ENCODE results near the gene SIRT6. TPM values are rescaled to one million over a fixed set of nuclear protein-coding genes. Genes with fewer than 3 reads are reported as not detected.
"Not testable (repeated sequence)": the region's sequence is repeated elsewhere in the genome, so short reads cannot be mapped to it uniquely, and the experiment has no call there.

Gene SIRT6
- total and polyA plus RNA-seq, 10 of the 15 experiments (the other 5 are each of a cell fraction or from before 2014, with no cell fraction given) = 1.3 to 49.6 (median 24.2) TPM

DNA sequence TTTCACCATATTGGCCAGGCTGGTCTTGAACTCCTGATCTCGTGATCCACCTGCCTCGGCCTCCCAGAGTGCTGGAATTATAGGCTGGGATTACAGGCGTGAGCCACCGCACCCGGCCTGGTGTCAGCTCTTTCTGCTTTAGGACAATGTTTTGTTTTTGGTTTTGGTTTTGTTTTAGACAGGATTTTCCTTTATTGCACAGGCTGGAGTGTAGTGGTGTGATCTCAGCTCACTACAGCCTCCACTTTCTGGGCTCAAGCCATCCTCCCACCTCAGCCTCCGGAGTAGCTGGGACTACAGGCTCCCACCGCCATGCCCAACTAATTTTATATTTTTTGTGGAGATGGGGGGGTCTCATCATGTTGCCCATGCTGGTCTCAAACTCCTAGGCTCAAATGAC lies 53.3 kb downstream of the SIRT6 start:
- H3K4me1 ChIP-seq (ENCODE audit: control insufficient read depth, insufficient read depth, low read length); H3K79me2 ChIP-seq (ENCODE audit: control insufficient read depth, insufficient read depth, low read length); ATAC-seq; BruUV-seq (replicated peaks); SMC1A ChIA-PET (ENCODE audit: uncharacterized antibody, unreplicated experiment); H3K4me2 ChIP-seq (ENCODE audit: control insufficient read depth, insufficient read depth); in situ Hi-C loops (cut with MboI); intact Hi-C loops (cut with micrococcal nuclease; ENCODE audit: unreplicated experiment); H3K9me3 ChIP-seq (replicated peaks; ENCODE audit: control insufficient read depth, insufficient read depth, low read length); FAIRE-seq; H3K27ac ChIP-seq (ENCODE audit: control insufficient read depth, insufficient read depth); H3K27me3 ChIP-seq (replicated peaks in 1 of 2; ENCODE audit: control insufficient read depth in 2 of 2, insufficient read depth in 2 of 2, low read length in 1 of 2); H4K20me1 ChIP-seq (ENCODE audit: control insufficient read depth, insufficient read depth); H2AFZ ChIP-seq (ENCODE audit: control insufficient read depth, low read depth, low read length); DNase-seq (ENCODE audit: low read depth, low spot score); H3K9ac ChIP-seq (ENCODE audit: control insufficient read depth, insufficient read depth, low read length); H3K4me3 ChIP-seq; H3K36me3 ChIP-seq (ENCODE audit: control insufficient read depth in 2 of 2, insufficient read depth in 2 of 2, low read length in 1 of 2): not testable (repeated sequence)
- ChIA-PET RAD21 (ENCODE audit: unreplicated experiment) (interaction anchor here (1.1 kb wide), 1 partner anchor 11 kb away, joined by 3 read pairs; no protein-coding TSS in a partner anchor), CTCF (interaction anchor here (4.2 kb wide), 1 partner anchor 11 kb away, joined by 28 read pairs; no protein-coding TSS in a partner anchor), POLR2A (interaction anchor here (0.7 kb wide), 1 partner anchor 69 kb away, joined by 3 read pairs; no protein-coding TSS in a partner anchor)
- 79% methylated on average over 7 of the region's 7 CpGs for WGBS (ENCODE audit: insufficient coverage, insufficient replicate concordance, low lambda C conversion rate, missing lambda C conversion rate)

DNA sequence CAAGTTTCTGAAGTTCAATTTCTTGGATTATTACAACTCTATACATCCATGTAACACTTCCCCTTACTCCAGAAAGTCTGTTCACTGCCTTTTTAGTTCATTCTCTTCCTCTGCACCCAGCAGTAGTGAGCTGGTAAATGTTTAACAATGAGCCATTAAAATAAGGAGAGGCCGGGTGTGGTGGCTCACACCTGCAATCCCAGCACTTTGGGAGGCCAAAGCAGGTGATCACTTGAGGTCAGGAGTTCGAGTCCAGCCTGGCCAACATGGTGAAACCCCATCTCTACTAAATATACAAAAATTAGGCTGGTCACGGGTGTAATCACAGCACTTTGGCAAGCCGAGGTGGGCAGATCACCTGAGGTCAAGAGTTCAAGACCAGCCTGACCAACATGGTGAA lies 55.0 kb downstream of the SIRT6 start:
- H2AFZ ChIP-seq (ENCODE audit: control insufficient read depth, low read depth, low read length); H3K9ac ChIP-seq (ENCODE audit: control insufficient read depth, insufficient read depth, low read length); H3K9me3 ChIP-seq (replicated peaks; ENCODE audit: control insufficient read depth, insufficient read depth, low read length); FAIRE-seq; ATAC-seq; DNase-seq (ENCODE audit: low read depth, low spot score); H4K20me1 ChIP-seq (ENCODE audit: control insufficient read depth, insufficient read depth); H3K27ac ChIP-seq (ENCODE audit: control insufficient read depth, insufficient read depth); RAD21 ChIA-PET (ENCODE audit: unreplicated experiment); H3K36me3 ChIP-seq (ENCODE audit: control insufficient read depth in 2 of 2, insufficient read depth in 2 of 2, low read length in 1 of 2); in situ Hi-C loops (cut with MboI); CTCF ChIA-PET; H3K27me3 ChIP-seq (replicated peaks in 1 of 2; ENCODE audit: control insufficient read depth in 2 of 2, insufficient read depth in 2 of 2, low read length in 1 of 2); H3K4me1 ChIP-seq (ENCODE audit: control insufficient read depth, insufficient read depth, low read length); H3K4me2 ChIP-seq (ENCODE audit: control insufficient read depth, insufficient read depth); intact Hi-C loops (cut with micrococcal nuclease; ENCODE audit: unreplicated experiment); H3K4me3 ChIP-seq; BruUV-seq (replicated peaks): not testable (repeated sequence)
- H3K79me2 ChIP-seq (ENCODE audit: control insufficient read depth, insufficient read depth, low read length) = peaks cover 17% of the 10 kb centered on the region
- ChIA-PET POLR2A (interaction anchor here (1.5 kb wide), 1 partner anchor 18 kb away, joined by 4 read pairs; no protein-coding TSS in a partner anchor), SMC1A (ENCODE audit: uncharacterized antibody, unreplicated experiment) (interaction anchor here (1.5 kb wide), 1 partner anchor 75 kb away, joined by 4 read pairs; no protein-coding TSS in a partner anchor)
- WGBS (ENCODE audit: insufficient coverage, insufficient replicate concordance, low lambda C conversion rate, missing lambda C conversion rate) = 48% methylated on average over 4 of the region's 4 CpGs
